GM12878 (cell line): ENCODE results near the gene TIMM22. TPM values are rescaled to one million over a fixed set of nuclear protein-coding genes. Genes with fewer than 3 reads are reported as not detected.

Experiments used
- CHD4 ChIP-seq: fragments of 200-600 bp; sonication (generic); IDR thresholded peaks from 2 replicates; pipeline ENCODE4 v1.6.1; 2016; ENCODE audit warnings: mild to moderate bottlenecking
- GABPA ChIP-seq: IDR thresholded peaks from 2 replicates; pipeline ENCODE4 v1.6.1; 2014; ENCODE audit warnings: antibody characterized with exemption, low read depth, mild to moderate bottlenecking, inconsistent platforms
- IKZF2 ChIP-seq, 2 experiments: fragments of 450-650 bp; IDR thresholded peaks; 2 replicates each; pipeline ENCODE4 v1.6.1; 2017; ENCODE audit warnings: mild to moderate bottlenecking in 2 of 2, moderate library complexity in 2 of 2
- JUNB ChIP-seq: IDR thresholded peaks from 2 replicates; pipeline ENCODE4 v1.6.1; 2016; ENCODE audit warnings: antibody characterized with exemption, mild to moderate bottlenecking
- RAD51 ChIP-seq: fragments of 450-650 bp; IDR thresholded peaks from 2 replicates; pipeline ENCODE4 v1.6.1; 2016; ENCODE audit warnings: moderate library complexity, mild to moderate bottlenecking, inconsistent platforms
- ZNF384 ChIP-seq: IDR thresholded peaks from 2 replicates; pipeline ENCODE4 v1.6.1; 2012; ENCODE audit warnings: low read depth, mild to moderate bottlenecking, low read length, improper control_type of control experiment, borderline replicate concordance
- ZZZ3 ChIP-seq: IDR thresholded peaks from 2 replicates; pipeline ENCODE4 v1.6.1; 2011; ENCODE audit warnings: low read depth; ENCODE audit not compliant: control insufficient read depth, insufficient read length
- polyA plus RNA-seq, 11 experiments: library from polyadenylated mRNA; depleted of rRNA in 4 of 11; unstranded in 6 of 11; stranded (reverse) in 5 of 11; fragments of >200 nt; fragmentation: Nextera tagmentation in 4 of 11; fragmentation: Illumina TruSeq in 1 of 11; extraction: Ambion mirVana in 4 of 11; extraction: Trizol in 1 of 11; gene quantifications; 1 replicate in 1 of 11; 2 replicates in 10 of 11; pipeline versions ENCODE4 v1.2.1 to v1.2.3, GENCODE V29; 2011 to 2016; ENCODE audit warnings: inconsistent platforms in 2 of 11, missing spikeins in 2 of 11, low read depth in 1 of 11
- total RNA-seq, 4 experiments: library from RNA; depleted of rRNA in 3 of 4; stranded (reverse); fragments of >200 nt in 3 of 4; fragmentation: Illumina TruSeq in 1 of 4; extraction: Trizol in 1 of 4; gene quantifications; 2 replicates each; pipeline versions ENCODE4 v1.2.1 to v1.2.3, GENCODE V29; 2013 to 2021
- TF ChIP-seq, protein P1 (sequence below): fragments of 450-650 bp; formaldehyde crosslinking; IDR thresholded peaks from 2 replicates; pipeline ENCODE4 v1.5.0; 2022; ENCODE audit warnings: mild to moderate bottlenecking, missing genetic modification characterization
- TF ChIP-seq, protein P2 (sequence below): fragments of 150-350 bp; IDR thresholded peaks from 2 replicates; pipeline ENCODE4 v1.6.1; 2014; ENCODE audit warnings: mild to moderate bottlenecking, low read depth, low read length
- TF ChIP-seq, protein P3 (sequence below): fragments of 450-650 bp; formaldehyde crosslinking; IDR thresholded peaks from 2 replicates; pipeline ENCODE4 v1.4.0; 2020; ENCODE audit warnings: mild to moderate bottlenecking, moderate library complexity

TIMM22 gene
- total and polyA plus RNA-seq, 10 of the 15 experiments (the other 5 are each of a cell fraction or from before 2014, with no cell fraction given): 4.4 to 25.0 (median 10.6) TPM

DNA sequence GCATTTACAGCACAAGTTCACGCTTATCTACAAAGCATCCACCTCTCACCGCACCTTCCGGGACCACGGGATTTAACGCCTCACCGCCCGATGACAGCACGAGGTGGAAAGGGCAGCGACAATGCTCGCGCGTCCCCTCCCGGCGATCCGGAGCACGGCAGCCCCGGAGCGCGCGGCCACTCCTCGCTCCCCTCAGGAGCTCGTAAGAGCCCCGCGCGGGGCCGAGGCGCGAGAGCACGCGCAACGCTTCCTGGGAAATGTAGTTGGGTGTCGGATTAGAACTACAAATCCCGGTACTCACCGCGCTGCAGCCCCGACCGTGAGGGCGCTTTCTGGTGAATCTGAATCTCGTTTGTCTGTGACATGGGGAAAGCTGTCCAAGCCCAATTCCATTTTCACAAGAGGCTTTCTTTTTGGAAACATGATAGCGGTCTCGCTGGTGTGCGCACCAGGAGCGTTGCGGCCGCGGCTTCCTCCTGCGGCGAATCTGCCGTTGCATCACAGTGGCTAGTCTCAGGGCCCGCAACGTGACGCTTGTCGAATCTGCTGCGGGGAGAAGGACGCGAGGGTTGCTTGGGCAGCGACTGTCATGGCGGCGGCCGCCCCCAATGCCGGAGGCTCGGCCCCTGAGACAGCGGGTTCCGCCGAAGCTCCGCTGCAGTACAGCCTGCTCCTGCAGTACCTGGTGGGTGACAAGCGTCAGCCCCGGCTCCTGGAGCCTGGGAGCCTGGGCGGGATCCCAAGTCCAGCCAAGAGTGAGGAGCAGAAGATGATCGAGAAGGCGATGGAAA lies at the start of gene TIMM22 (continued):
- no peak for TF ChIP-seq JUNB
- TF ChIP-seq RAD51: peak; percentile 82
- TF ChIP-seq ZZZ3: no peak
- TF ChIP-seq ZNF384: no peak
- TF ChIP-seq CHD4: no peak
- TF ChIP-seq, protein P1, sequence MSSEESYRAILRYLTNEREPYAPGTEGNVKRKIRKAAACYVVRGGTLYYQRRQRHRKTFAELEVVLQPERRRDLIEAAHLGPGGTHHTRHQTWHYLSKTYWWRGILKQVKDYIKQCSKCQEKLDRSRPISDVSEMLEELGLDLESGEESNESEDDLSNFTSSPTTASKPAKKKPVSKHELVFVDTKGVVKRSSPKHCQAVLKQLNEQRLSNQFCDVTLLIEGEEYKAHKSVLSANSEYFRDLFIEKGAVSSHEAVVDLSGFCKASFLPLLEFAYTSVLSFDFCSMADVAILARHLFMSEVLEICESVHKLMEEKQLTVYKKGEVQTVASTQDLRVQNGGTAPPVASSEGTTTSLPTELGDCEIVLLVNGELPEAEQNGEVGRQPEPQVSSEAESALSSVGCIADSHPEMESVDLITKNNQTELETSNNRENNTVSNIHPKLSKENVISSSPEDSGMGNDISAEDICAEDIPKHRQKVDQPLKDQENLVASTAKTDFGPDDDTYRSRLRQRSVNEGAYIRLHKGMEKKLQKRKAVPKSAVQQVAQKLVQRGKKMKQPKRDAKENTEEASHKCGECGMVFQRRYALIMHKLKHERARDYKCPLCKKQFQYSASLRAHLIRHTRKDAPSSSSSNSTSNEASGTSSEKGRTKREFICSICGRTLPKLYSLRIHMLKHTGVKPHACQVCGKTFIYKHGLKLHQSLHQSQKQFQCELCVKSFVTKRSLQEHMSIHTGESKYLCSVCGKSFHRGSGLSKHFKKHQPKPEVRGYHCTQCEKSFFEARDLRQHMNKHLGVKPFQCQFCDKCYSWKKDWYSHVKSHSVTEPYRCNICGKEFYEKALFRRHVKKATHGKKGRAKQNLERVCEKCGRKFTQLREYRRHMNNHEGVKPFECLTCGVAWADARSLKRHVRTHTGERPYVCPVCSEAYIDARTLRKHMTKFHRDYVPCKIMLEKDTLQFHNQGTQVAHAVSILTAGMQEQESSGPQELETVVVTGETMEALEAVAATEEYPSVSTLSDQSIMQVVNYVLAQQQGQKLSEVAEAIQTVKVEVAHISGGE (CRISPR knock-in tag): no peak
- TF ChIP-seq GABPA: peak; percentile 67; the same call in 1 of the 2 replicates
- 0 out of 4 replicates have a peak, but pooled peaks of 1 of the 2 experiments have one; percentile 21 for TF ChIP-seq IKZF2 (IDR thresholded peaks at IDR 0.05)
- TF ChIP-seq, protein P2, sequence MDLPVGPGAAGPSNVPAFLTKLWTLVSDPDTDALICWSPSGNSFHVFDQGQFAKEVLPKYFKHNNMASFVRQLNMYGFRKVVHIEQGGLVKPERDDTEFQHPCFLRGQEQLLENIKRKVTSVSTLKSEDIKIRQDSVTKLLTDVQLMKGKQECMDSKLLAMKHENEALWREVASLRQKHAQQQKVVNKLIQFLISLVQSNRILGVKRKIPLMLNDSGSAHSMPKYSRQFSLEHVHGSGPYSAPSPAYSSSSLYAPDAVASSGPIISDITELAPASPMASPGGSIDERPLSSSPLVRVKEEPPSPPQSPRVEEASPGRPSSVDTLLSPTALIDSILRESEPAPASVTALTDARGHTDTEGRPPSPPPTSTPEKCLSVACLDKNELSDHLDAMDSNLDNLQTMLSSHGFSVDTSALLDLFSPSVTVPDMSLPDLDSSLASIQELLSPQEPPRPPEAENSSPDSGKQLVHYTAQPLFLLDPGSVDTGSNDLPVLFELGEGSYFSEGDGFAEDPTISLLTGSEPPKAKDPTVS: peak; percentile 74; the same call in 1 of the 2 replicates
- TF ChIP-seq, protein P3, sequence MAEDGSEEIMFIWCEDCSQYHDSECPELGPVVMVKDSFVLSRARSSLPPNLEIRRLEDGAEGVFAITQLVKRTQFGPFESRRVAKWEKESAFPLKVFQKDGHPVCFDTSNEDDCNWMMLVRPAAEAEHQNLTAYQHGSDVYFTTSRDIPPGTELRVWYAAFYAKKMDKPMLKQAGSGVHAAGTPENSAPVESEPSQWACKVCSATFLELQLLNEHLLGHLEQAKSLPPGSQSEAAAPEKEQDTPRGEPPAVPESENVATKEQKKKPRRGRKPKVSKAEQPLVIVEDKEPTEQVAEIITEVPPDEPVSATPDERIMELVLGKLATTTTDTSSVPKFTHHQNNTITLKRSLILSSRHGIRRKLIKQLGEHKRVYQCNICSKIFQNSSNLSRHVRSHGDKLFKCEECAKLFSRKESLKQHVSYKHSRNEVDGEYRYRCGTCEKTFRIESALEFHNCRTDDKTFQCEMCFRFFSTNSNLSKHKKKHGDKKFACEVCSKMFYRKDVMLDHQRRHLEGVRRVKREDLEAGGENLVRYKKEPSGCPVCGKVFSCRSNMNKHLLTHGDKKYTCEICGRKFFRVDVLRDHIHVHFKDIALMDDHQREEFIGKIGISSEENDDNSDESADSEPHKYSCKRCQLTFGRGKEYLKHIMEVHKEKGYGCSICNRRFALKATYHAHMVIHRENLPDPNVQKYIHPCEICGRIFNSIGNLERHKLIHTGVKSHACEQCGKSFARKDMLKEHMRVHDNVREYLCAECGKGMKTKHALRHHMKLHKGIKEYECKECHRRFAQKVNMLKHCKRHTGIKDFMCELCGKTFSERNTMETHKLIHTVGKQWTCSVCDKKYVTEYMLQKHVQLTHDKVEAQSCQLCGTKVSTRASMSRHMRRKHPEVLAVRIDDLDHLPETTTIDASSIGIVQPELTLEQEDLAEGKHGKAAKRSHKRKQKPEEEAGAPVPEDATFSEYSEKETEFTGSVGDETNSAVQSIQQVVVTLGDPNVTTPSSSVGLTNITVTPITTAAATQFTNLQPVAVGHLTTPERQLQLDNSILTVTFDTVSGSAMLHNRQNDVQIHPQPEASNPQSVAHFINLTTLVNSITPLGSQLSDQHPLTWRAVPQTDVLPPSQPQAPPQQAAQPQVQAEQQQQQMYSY (CRISPR knock-in tag): no peak
